ENCODE data around the gene MOCOS. TPM values are rescaled to one million over a fixed set of nuclear protein-coding genes. Genes with fewer than 3 reads are reported as not detected.

MOCOS gene
- total and polyA plus RNA-seq, 2 experiments from 2014 or later: 3.1 to 8.6 TPM

DNA sequence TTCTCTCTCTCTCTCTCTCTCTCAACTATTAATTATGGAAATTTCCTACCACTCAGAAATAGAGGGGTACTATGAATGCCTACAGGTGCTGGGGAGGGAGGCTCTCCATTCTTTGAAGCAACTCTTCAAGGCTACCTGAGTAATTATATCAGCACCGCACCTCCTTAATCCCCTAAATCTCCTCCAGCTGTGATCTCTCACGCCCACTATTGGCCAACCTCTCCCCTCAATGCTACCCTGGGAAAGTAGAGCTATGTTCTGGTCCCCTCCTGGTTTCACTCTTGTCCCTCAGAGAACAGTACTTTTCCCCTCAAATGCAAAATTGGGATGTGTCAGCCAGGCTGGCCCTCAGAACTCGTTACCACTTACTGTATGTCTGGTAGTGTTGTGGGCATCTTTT is 1.6 kb downstream of the MOCOS start:
- Histone ChIP-seq H3K27ac (no peak overlapping the region), H3K4me3 (no peak overlapping the region), H3K4me2 (peak overlapping the region; percentile 99), H3K27me3 (no peaks in the 10 kb centered on the region), H2AFZ (no peak overlapping the region), H4K20me1 (ENCODE audit: insufficient read depth, poor library complexity, severe bottlenecking) (no peaks in the 10 kb centered on the region), H3K36me3 (replicated peaks; ENCODE audit: insufficient read depth, low read depth) (no peaks in the 10 kb centered on the region), H3K9me3 (ENCODE audit: low read depth) (no peaks in the 10 kb centered on the region), H3K9me2 (replicated peaks; ENCODE audit: insufficient read depth) (no peaks in the 10 kb centered on the region), H3K4me1 (ENCODE audit: insufficient read depth) (peaks cover 5% of the 10 kb centered on the region), H3K79me2 (peaks cover 12% of the 10 kb centered on the region)
- TF ChIP-seq, protein P1, sequence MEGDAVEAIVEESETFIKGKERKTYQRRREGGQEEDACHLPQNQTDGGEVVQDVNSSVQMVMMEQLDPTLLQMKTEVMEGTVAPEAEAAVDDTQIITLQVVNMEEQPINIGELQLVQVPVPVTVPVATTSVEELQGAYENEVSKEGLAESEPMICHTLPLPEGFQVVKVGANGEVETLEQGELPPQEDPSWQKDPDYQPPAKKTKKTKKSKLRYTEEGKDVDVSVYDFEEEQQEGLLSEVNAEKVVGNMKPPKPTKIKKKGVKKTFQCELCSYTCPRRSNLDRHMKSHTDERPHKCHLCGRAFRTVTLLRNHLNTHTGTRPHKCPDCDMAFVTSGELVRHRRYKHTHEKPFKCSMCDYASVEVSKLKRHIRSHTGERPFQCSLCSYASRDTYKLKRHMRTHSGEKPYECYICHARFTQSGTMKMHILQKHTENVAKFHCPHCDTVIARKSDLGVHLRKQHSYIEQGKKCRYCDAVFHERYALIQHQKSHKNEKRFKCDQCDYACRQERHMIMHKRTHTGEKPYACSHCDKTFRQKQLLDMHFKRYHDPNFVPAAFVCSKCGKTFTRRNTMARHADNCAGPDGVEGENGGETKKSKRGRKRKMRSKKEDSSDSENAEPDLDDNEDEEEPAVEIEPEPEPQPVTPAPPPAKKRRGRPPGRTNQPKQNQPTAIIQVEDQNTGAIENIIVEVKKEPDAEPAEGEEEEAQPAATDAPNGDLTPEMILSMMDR (IDR thresholded peaks at IDR 0.05; ENCODE audit: poor library complexity): no peak
- TF ChIP-seq EZH2 (IDR thresholded peaks at IDR 0.05; ENCODE audit: borderline replicate concordance) (no peak), EZH2phosphoT487 (IDR thresholded peaks at IDR 0.05; ENCODE audit: low read depth, severe bottlenecking, unreplicated experiment) (no peak)
- no peak for DNase-seq (ENCODE audit: low spot score)
- WGBS (ENCODE audit: low lambda C conversion rate, missing lambda C conversion rate): 64% methylated on average over 3 of the region's 3 CpGs

DNA sequence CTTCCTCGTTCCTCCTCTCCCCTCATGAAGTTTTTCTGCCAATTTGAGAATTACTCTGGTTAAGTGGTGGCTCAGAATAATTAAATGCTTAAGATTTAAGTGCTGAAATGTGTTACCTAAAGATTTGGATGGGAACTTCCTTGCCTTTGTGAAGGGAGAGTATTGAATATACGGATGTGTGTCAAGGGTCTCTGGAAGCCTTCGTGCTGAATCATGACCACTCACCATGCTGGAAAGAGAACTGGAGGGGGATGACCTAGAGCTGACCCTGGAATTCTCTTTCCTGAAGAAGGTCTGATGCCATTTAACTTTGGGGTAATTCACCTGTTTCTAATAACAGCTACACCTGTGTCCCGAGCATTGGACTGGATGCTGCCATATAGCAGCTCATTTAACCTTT is 2.2 kb downstream of the MOCOS start:
- Histone ChIP-seq H3K4me3 (no peak overlapping the region), H3K79me2 (peaks cover 12% of the 10 kb centered on the region), H3K4me1 (ENCODE audit: insufficient read depth) (peaks cover 5% of the 10 kb centered on the region), H3K9me3 (ENCODE audit: low read depth) (no peaks in the 10 kb centered on the region), H3K36me3 (replicated peaks; ENCODE audit: insufficient read depth, low read depth) (no peaks in the 10 kb centered on the region), H3K27ac (no peak overlapping the region), H3K27me3 (no peaks in the 10 kb centered on the region), H4K20me1 (ENCODE audit: insufficient read depth, poor library complexity, severe bottlenecking) (no peaks in the 10 kb centered on the region), H3K4me2 (peak overlapping the region; percentile 19), H2AFZ (no peak overlapping the region), H3K9me2 (replicated peaks; ENCODE audit: insufficient read depth) (no peaks in the 10 kb centered on the region)
- no peak for TF ChIP-seq EZH2 (IDR thresholded peaks at IDR 0.05; ENCODE audit: borderline replicate concordance)
- no peak for TF ChIP-seq EZH2phosphoT487 (IDR thresholded peaks at IDR 0.05; ENCODE audit: low read depth, severe bottlenecking, unreplicated experiment)
- TF ChIP-seq, protein P1 (IDR thresholded peaks at IDR 0.05; ENCODE audit: poor library complexity): no peak
- WGBS (ENCODE audit: low lambda C conversion rate, missing lambda C conversion rate): 86% methylated on average over 4 of the region's 4 CpGs
- DNase-seq (ENCODE audit: low spot score): no peak

DNA sequence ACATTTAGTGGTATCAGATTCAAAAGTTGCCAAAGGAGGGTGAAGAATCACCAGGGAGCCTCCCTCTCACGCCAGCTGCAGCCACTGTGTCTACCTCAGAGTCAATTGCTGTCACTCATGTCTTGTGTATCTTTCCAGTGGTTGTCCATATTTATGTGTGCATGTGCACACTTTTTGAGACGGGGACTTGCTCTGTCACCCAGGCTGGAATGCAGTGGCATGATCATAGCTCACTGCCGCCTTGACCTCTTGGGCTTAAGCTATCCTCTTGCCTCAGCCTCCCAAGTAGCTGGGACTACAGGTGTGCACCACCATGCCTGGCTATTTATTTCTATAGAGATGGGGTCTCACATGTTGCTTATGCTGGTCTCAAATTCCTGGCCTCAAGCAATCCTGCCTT is 4.0 kb downstream of the MOCOS start:
- H3K9me2 ChIP-seq (replicated peaks; ENCODE audit: insufficient read depth): no peaks in the 10 kb centered on the region
- peaks cover 5% of the 10 kb centered on the region for H3K4me1 ChIP-seq (ENCODE audit: insufficient read depth)
- WGBS (ENCODE audit: low lambda C conversion rate, missing lambda C conversion rate): 98% methylated on average over 3 of the region's 3 CpGs
- no peaks in the 10 kb centered on the region for H3K36me3 ChIP-seq (replicated peaks; ENCODE audit: insufficient read depth, low read depth)
- H3K4me2 ChIP-seq: no peak overlapping the region
- no peak overlapping the region for H3K27ac ChIP-seq
- H4K20me1 ChIP-seq (ENCODE audit: insufficient read depth, poor library complexity, severe bottlenecking): no peaks in the 10 kb centered on the region
- no peak overlapping the region for H3K4me3 ChIP-seq
- H3K27me3 ChIP-seq: no peaks in the 10 kb centered on the region
- TF ChIP-seq EZH2 (IDR thresholded peaks at IDR 0.05; ENCODE audit: borderline replicate concordance): no peak
- no peak for DNase-seq (ENCODE audit: low spot score)
- no peaks in the 10 kb centered on the region for H3K9me3 ChIP-seq (ENCODE audit: low read depth)
- H2AFZ ChIP-seq: no peak overlapping the region
- peaks cover 12% of the 10 kb centered on the region for H3K79me2 ChIP-seq

DNA sequence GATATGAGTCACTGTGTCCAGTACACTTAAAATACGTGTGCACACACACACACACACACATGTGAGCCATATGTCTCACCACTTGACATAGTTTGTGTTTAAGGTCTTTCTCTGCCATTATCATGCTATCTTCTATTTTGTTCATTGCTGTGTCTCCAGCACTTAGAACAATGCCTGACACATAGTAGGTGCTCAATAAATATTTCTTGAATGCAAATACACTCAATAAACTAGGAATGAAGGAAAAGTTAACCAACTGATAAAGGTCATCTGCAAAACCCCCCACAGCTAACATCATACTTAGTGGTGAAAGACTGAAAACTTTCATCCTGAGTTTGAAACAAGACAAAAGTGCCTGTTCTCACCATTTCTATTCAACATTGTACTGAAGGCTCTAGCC is 4.4 kb downstream of the MOCOS start:
- no peak for TF ChIP-seq EZH2phosphoT487 (IDR thresholded peaks at IDR 0.05; ENCODE audit: low read depth, severe bottlenecking, unreplicated experiment)
- TF ChIP-seq, protein P1 (IDR thresholded peaks at IDR 0.05; ENCODE audit: poor library complexity): no peak
- TF ChIP-seq EZH2 (IDR thresholded peaks at IDR 0.05; ENCODE audit: borderline replicate concordance): no peak
- no peaks in the 10 kb centered on the region for H3K9me2 ChIP-seq (replicated peaks; ENCODE audit: insufficient read depth)
- no peaks in the 10 kb centered on the region for H4K20me1 ChIP-seq (ENCODE audit: insufficient read depth, poor library complexity, severe bottlenecking)
- H2AFZ ChIP-seq: no peak overlapping the region
- 71% methylated on average over 1 of the region's 1 CpG for WGBS (ENCODE audit: low lambda C conversion rate, missing lambda C conversion rate)
- peaks cover 12% of the 10 kb centered on the region for H3K79me2 ChIP-seq
- no peaks in the 10 kb centered on the region for H3K36me3 ChIP-seq (replicated peaks; ENCODE audit: insufficient read depth, low read depth)
- H3K4me2 ChIP-seq: no peak overlapping the region
- no peaks in the 10 kb centered on the region for H3K9me3 ChIP-seq (ENCODE audit: low read depth)
- peaks cover 2% of the 10 kb centered on the region for H3K4me1 ChIP-seq (ENCODE audit: insufficient read depth)
- no peaks in the 10 kb centered on the region for H3K27me3 ChIP-seq
- H3K27ac ChIP-seq: no peak overlapping the region
- DNase-seq (ENCODE audit: low spot score): no peak
- no peak overlapping the region for H3K4me3 ChIP-seq
